Hindlimb muscle (tissue), 1 donor: ENCODE measurements around the gene TUBA4A. TPM values are rescaled to one million over a fixed set of nuclear protein-coding genes. Genes with fewer than 3 reads are reported as not detected.

ENCODE experiments used
- DNase-seq: peaks from one replicate; pipeline ENCODE4 v3.0.0-alpha.2; 2013
- polyA plus RNA-seq: library from polyadenylated mRNA; unstranded; fragments of 120-200 nt; gene quantifications from one replicate; pipeline ENCODE4 v1.2.1, GENCODE V29; 2013; ENCODE audit not compliant: insufficient read length

TUBA4A gene
- polyA plus RNA-seq, 1 donor, result 112 TPM

DNA sequence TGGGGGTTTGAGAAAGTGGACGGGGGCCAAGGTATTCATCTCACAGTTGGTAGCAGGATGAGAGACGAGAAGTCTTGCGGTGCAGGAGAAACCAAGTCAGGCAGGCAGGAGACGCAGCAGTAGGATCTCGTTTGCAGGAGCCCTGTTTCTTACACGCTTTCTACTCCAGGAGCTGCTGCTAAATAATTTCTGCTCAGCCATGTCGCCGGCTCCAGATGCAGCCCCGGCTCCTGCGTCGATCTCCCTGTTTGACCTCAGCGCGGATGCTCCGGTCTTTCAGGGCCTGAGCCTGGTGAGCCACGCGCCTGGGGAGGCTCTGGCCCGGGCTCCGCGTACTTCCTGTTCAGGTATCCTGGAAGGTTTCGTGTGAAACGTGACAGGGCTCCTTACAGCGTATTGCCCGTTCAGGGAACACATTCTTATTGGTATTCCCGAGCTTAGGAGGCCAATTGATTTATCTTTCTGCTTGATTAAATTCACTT, 23.6 kb downstream of the TUBA4A start:
- no peak for DNase-seq

- DNase-seq, result peak; percentile 97
These were observed 24.2 kb downstream of the TUBA4A start, which contains the start of the genes ANKZF1 and ATG9A for GRCh38 chr2:219229305-219230058. Gene ANKZF1, plus strand, starts transcription at chr2:219229806. Its CDS starts 452 bp downstream, at chr2:219230258. Gene ATG9A, minus strand, starts transcription at chr2:219229636. Its CDS starts 1,612 bp downstream, at chr2:219228024.

DNA sequence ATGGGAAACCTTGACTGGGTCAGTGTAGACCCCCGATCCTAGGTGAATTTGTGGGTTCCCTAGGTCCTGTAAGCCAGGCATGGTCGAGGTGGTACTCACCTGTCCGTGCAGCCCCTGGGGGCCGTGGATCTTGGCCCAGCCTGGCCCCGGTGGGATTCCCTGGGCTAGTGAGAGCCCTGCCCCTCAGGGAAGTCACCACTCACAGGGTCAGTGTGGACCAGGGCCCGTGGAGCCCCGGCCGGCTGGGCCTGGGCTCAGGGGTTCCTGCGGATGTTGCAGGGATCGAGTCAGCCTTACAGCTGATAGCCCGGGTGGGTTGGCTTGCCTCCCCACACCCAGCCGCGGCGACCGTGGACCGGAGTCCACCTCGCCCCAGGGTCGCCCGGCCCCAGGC, 24.8 kb downstream of the TUBA4A start:
- no peak for DNase-seq

GRCh38 chr2:219228041-219228910, 25.4 kb downstream of the TUBA4A start:
- DNase-seq, result no peak

- no peak for DNase-seq
These were observed 28.4 kb downstream of the TUBA4A start for GRCh38 chr2:219225350-219225749.

DNA sequence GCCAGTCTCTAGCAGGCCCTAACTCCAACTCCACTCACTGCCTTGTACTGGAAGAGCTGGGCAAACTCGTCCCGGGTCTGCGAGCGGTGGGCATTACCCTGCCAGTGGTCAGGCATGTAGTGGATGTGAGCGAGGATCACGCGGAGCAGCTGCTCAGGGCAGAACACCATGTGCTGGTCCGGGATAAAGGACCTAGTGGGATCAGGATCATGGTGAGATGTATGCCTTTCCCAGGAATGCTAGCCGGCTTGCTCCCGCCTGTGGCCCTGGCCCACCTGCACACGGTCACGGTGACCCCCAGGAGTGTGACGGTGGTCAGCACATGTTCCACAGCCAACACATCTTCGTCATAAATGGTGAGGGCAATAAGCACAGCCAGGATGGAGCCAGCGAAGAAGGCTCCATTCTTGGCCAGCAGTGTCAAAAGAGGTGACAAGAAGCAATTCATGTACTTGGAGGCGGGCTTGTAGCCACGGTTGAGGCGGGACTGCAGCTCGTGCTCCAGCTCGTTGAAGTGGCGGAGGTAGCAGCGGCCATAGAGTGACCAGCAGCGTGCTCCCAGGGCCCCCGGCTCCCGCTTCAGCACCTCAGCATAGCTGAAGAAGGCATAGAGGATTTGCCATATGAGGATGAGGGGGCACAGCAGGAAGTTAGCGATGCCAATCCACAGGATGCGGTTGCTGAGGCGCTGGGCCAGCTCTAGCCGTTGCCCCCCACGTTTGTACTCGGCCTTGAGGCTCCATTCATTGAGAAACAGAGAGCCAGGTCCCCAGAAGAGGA, 29.7 kb downstream of the TUBA4A start:
- no peak for DNase-seq

- no peak for DNase-seq
These were observed 31.7 kb downstream of the TUBA4A start for GRCh38 chr2:219221957-219222518.

DNA sequence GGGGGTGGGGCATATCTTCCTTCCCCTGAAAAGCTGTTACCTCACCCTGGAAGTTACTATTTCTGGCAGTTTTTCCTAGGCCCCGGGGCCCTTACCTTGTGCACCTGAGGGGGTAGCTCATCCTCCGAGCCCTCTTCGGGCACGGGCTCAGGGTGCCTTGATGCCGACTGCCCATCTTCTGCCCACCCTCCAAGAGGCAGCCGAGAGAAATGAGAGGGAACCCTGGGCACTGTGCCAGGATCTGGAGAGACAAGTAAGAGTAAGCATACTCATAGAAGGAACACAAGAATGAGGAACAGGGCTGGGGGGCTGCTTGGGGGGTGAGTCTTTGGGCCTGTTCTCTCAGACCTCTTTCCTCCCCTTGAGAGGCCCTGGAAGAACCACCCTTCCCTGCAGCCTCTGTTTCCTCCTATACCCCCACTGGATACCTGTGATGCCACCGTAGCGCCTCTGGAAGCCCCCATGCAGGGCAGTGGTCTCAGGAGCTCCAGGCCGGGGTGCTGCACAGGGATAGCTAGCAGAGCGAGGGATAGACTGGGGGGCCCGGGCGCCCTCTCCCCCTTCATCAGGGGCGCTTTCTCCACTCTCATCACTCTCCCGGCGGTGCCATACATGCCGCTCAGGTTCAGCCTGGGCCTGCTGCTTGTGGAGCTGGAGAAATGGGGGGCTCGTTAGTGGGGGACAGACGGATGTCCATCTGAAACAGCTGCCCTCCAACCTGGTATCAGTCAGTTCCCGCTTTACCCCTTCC, 32.9 kb downstream of the TUBA4A start:
- DNase-seq, result no peak

DNA sequence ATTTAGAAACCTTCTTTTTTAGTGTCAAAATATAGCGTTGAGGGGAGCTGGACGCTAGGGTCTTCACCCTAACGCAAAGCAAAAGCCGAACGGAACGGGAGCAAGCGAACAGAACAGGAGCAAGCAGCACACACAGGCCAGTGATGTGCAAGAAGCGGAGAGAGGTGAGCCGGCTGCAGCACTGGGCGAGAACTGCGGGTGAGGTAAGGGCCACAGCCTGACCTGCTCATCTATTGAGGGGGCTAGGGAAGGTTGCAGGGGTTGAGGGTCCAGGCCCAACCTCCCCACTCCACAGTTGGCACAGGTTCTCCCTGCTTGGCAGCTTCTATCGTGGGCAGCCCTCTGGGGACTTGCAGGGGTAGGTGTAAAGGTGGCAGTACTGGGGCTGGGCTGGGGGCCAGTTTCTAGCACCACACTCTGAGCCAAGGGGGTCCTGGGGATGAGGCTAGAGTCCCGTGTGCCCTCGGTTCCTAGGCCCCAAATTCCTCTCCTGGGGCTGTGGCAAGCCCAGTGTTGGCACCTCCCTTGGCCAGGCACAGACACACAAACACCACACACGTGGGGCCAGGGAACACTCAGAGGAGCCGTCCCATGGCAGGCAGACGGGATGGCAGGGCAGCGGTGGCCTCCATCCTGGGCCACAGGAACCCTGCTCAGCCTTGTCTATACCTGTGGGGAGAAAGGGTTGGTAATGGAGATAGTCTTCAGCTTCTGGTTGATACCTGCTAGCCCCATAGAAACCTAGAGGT, 33.8 kb downstream of the TUBA4A start:
- no peak for DNase-seq

GRCh38 chr2:219218732-219219701, 34.7 kb downstream of the TUBA4A start, which contains the start of gene ABCB6:
Gene ABCB6, minus strand, starts transcription at chr2:219218958. Its CDS starts 285 bp downstream, at chr2:219218673.
- DNase-seq, result peak; percentile 97

DNA sequence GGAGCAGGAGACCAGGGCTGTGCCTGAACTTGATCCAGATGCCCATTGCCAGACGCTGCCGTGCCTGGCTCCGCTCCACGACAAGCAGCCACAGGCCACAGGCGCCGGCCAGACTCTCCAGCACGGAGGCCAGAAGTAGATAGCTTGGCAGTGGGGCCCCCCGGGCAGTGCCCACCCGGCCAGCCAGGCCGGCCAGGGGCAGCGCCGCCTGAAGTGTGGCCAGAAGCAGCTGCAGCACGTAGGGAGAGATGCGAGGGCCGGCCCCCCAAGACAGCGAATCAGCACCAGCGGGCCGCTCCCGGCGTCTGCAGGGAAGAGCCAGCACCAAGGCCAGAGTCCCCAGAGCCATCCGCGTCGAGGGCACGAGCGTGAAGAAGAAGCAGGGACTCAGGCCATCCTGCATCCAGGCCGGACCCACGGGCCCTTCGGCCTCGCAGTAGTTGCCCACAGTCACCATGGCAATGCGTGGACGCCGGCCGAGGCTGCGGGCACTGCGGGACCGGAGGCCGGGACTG, 35.4 kb downstream of the TUBA4A start:
- no peak for DNase-seq

GRCh38 chr2:219216535-219216915, 37.2 kb downstream of the TUBA4A start:
- DNase-seq, result no peak

GRCh38 chr2:219215871-219216534, 37.7 kb downstream of the TUBA4A start:
- no peak for DNase-seq

DNA sequence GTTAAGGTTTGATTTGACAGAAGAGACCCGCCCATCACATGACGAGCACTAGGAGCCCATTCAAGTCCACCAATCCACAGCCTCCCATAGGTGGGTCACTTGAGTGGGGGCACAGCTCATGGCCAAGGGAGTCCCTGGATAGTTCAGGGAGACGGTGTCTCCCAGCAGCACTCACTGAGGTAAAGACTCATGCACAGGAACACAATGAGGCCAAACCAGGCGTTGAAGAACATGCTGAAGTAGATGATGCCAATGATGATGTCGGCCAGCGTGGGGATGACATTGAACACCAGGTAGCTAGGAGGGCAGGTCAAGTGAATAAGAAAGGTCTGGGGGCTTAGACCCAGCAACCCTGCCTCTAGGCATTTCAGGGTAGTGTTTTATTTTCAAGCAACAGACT, 38.9 kb downstream of the TUBA4A start:
- DNase-seq, result no peak

DNA sequence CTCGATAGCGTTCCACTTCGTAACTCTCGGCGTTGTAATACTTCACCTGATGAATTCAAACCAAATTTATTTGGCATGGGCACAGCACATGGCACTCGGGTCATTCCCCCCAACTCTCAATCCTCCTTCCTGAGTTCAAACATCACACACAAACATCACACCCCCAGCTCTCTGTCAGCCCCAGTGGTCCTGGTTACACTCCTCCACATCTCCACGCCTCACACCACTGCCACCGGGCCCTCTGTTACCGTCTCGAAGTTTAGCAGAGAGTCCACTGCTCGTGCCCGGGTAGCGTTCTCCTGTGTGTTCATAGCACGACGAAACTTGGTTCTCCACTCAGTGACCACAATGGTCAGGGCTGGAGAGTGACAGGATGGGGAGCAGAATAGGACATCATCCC, 39.6 kb downstream of the TUBA4A start:
- DNase-seq, result no peak

GRCh38 chr2:219213486-219214071, 40.1 kb downstream of the TUBA4A start:
- no peak for DNase-seq

GRCh38 chr2:219213026-219213415, 40.7 kb downstream of the TUBA4A start:
- DNase-seq, result no peak

DNA sequence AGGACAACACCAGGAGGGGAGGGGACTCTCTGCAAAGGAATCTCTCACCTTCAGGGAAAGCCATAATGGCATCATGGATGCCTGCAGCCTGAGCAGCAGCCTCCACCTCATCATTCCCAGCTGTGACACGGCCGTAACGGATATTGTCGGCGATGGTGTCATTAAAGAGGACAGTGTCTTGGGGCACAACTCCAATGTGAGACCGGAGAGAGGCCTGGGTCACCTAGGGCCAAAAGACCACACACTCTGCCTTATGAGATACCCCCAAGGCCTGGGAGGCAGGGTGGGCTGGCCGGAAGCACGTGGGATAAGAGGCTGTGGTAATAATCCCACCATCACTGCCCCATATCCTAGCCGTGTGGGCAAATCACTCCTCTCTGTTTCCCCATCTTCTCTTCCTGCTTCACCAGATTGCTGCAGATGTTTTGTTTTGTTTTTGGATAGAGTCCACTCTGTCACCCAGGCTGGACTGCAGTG, 42.8 kb downstream of the TUBA4A start:
- no peak for DNase-seq
